ENCODE measurements around the gene METTL21C.

GRCh38 chr13:102682727-102683126 is 12.1 kb downstream of the METTL21C start:
- TF ChIP-seq CTCF (tag by site-specific recombination; IDR thresholded peaks at IDR 0.05) (no peak), ZNF146 (tag by site-specific recombination; IDR thresholded peaks at IDR 0.05) (no peak), ZNF521 (tag by site-specific recombination; IDR thresholded peaks at IDR 0.05) (no peak), SP2 (tag by site-specific recombination; IDR thresholded peaks at IDR 0.05) (no peak), ZNF274 (IDR thresholded peaks at IDR 0.05; ENCODE audit: low read length) (no peak), ZNF274 (tag by site-specific recombination; IDR thresholded peaks at IDR 0.05; ENCODE audit: borderline replicate concordance) (no peak), ZBTB6 (tag by site-specific recombination; IDR thresholded peaks at IDR 0.05) (no peak), BCL11A (tag by site-specific recombination; IDR thresholded peaks at IDR 0.05; ENCODE audit: low read depth) (no peak), ZBTB8A (tag by site-specific recombination; IDR thresholded peaks at IDR 0.05) (no peak), ZNF433 (tag by site-specific recombination; IDR thresholded peaks at IDR 0.05; ENCODE audit: low read depth) (no peak), ZNF704 (tag by site-specific recombination; IDR thresholded peaks at IDR 0.05) (no peak), YY1 (tag by site-specific recombination; IDR thresholded peaks at IDR 0.05) (no peak)
- TF ChIP-seq, protein P1, sequence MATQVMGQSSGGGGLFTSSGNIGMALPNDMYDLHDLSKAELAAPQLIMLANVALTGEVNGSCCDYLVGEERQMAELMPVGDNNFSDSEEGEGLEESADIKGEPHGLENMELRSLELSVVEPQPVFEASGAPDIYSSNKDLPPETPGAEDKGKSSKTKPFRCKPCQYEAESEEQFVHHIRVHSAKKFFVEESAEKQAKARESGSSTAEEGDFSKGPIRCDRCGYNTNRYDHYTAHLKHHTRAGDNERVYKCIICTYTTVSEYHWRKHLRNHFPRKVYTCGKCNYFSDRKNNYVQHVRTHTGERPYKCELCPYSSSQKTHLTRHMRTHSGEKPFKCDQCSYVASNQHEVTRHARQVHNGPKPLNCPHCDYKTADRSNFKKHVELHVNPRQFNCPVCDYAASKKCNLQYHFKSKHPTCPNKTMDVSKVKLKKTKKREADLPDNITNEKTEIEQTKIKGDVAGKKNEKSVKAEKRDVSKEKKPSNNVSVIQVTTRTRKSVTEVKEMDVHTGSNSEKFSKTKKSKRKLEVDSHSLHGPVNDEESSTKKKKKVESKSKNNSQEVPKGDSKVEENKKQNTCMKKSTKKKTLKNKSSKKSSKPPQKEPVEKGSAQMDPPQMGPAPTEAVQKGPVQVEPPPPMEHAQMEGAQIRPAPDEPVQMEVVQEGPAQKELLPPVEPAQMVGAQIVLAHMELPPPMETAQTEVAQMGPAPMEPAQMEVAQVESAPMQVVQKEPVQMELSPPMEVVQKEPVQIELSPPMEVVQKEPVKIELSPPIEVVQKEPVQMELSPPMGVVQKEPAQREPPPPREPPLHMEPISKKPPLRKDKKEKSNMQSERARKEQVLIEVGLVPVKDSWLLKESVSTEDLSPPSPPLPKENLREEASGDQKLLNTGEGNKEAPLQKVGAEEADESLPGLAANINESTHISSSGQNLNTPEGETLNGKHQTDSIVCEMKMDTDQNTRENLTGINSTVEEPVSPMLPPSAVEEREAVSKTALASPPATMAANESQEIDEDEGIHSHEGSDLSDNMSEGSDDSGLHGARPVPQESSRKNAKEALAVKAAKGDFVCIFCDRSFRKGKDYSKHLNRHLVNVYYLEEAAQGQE (tag by site-specific recombination; IDR thresholded peaks at IDR 0.05) = no peak
- TF ChIP-seq, protein P2, sequence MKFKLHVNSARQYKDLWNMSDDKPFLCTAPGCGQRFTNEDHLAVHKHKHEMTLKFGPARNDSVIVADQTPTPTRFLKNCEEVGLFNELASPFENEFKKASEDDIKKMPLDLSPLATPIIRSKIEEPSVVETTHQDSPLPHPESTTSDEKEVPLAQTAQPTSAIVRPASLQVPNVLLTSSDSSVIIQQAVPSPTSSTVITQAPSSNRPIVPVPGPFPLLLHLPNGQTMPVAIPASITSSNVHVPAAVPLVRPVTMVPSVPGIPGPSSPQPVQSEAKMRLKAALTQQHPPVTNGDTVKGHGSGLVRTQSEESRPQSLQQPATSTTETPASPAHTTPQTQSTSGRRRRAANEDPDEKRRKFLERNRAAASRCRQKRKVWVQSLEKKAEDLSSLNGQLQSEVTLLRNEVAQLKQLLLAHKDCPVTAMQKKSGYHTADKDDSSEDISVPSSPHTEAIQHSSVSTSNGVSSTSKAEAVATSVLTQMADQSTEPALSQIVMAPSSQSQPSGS (tag by site-specific recombination; IDR thresholded peaks at IDR 0.05; ENCODE audit: low read depth) = no peak
- TF ChIP-seq, protein P3, sequence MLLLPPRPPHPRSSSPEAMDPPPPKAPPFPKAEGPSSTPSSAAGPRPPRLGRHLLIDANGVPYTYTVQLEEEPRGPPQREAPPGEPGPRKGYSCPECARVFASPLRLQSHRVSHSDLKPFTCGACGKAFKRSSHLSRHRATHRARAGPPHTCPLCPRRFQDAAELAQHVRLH (tag by site-specific recombination; IDR thresholded peaks at IDR 0.05) = no peak

Data from HEK293 (cell line).